Mammary epithelial cell (primary cell): ENCODE results near the gene TAL2.

ENCODE experiments used
- EZH2 ChIP-seq: IDR thresholded peaks from 2 replicates; pipeline ENCODE4 v1.6.1; 2012; ENCODE audit warnings: low read length, inconsistent platforms, borderline replicate concordance
- TF ChIP-seq, protein P1 (sequence below), 2 donors: IDR thresholded peaks in 1 of 2; conservative IDR thresholded peaks in 1 of 2; 2 replicates each; pipeline ENCODE4 v1.5.1; 2011 to 2012; ENCODE audit warnings: inconsistent platforms in 2 of 2, low read length in 2 of 2, mild to moderate bottlenecking in 2 of 2, control low read depth in 1 of 2, low read depth in 1 of 2; ENCODE audit not compliant: insufficient read depth in 1 of 2; ENCODE audit errors: extremely low read depth in 1 of 2

DNA sequence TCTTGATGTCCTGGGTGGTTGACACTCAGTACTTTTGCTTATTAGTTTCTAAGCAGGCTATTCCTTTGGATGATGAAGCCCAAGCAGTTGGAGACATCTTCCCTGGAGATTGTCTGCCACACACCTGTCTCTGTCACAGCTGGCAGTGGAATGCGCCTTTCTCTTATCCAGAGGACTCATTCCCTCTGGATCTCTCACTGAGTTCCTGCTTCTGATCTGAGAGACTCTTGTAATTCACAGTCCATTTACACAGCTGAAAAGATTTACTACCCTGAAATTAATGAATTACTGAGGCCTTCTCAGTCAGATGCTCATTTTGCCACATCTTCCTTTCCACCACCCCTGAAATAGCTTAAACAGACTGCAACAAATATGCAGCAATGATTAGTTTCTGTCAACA lies 15.9 kb downstream of the TAL2 start:
- TF ChIP-seq, protein P1, sequence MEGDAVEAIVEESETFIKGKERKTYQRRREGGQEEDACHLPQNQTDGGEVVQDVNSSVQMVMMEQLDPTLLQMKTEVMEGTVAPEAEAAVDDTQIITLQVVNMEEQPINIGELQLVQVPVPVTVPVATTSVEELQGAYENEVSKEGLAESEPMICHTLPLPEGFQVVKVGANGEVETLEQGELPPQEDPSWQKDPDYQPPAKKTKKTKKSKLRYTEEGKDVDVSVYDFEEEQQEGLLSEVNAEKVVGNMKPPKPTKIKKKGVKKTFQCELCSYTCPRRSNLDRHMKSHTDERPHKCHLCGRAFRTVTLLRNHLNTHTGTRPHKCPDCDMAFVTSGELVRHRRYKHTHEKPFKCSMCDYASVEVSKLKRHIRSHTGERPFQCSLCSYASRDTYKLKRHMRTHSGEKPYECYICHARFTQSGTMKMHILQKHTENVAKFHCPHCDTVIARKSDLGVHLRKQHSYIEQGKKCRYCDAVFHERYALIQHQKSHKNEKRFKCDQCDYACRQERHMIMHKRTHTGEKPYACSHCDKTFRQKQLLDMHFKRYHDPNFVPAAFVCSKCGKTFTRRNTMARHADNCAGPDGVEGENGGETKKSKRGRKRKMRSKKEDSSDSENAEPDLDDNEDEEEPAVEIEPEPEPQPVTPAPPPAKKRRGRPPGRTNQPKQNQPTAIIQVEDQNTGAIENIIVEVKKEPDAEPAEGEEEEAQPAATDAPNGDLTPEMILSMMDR (conservative IDR thresholded peaks at IDR 0.05 in 1 of 2, IDR thresholded peaks at IDR 0.05 in 1 of 2; ENCODE audit: extremely low read depth in 1 of 2, insufficient read depth in 1 of 2, low read depth in 1 of 2, low read length in 2 of 2): no peak
- no peak for TF ChIP-seq EZH2
